Choroid plexus epithelial cell (primary cell): ENCODE results near the gene ANXA3.

ENCODE experiments used
- DNase-seq: peaks from one replicate; pipeline ENCODE4 v3.0.0-alpha.2; 2010; ENCODE audit warnings: low read depth
- H3K4me3 ChIP-seq: 2 replicates; pipeline ENCODE4 v1.5.1; 2011; ENCODE audit warnings: low read depth, mild to moderate bottlenecking, control low read depth, low read length, moderate library complexity
- TF ChIP-seq, protein P1 (sequence below): conservative IDR thresholded peaks from 2 replicates; pipeline ENCODE4 v1.5.1; 2011; ENCODE audit warnings: low read depth, mild to moderate bottlenecking, control low read depth, inconsistent platforms, low read length, moderate library complexity

The ANXA3 gene

DNA sequence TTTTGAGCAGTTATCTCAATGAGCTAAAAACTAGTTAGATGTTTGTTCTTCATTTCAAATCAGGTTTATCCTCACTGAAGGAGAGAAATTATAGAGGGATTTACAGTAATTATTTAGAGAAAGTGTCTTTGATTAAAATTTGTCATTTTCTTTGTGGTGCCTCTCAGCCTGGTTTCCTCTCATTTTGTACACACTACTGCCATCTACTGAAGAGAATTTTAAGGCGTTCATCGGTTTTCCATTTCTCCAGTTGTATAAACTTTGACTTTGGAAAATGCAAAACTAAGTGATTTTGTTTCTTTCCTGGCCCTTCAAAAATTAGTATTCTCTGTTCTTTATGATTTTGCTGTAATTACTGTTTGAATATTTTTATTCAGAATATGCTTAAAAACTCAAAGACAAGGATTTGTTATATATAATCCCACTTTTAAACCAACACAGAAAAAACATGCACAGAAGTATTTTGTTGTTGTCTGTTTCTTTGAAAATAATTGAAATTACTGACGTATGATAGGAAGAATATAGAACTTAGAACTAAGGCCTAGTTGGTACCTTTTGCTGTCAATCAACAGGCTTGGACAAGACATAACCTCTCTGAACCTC is 34.4 kb upstream of the ANXA3 start:
- TF ChIP-seq, protein P1, sequence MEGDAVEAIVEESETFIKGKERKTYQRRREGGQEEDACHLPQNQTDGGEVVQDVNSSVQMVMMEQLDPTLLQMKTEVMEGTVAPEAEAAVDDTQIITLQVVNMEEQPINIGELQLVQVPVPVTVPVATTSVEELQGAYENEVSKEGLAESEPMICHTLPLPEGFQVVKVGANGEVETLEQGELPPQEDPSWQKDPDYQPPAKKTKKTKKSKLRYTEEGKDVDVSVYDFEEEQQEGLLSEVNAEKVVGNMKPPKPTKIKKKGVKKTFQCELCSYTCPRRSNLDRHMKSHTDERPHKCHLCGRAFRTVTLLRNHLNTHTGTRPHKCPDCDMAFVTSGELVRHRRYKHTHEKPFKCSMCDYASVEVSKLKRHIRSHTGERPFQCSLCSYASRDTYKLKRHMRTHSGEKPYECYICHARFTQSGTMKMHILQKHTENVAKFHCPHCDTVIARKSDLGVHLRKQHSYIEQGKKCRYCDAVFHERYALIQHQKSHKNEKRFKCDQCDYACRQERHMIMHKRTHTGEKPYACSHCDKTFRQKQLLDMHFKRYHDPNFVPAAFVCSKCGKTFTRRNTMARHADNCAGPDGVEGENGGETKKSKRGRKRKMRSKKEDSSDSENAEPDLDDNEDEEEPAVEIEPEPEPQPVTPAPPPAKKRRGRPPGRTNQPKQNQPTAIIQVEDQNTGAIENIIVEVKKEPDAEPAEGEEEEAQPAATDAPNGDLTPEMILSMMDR = peak; percentile 74
- peak; percentile 67 for DNase-seq

DNA sequence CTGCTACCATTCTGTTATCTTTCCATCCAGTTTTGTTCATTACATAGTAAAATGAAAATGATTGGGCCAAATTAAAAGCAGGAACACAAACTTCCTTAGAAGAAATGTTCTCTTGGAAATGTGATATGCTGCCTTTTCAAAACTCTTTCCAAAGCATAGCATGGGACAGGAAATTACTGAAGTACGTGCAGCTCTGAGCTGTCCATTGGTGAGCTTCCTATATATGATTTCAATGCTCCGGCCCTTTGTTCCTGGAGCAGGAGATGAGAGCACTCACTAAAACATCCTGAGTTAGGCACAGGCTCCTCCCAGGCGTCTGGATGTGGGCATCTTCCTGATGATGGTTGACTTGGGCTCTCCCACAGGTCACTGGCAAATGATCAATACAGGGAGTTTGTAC is 33.0 kb upstream of the ANXA3 start:
- TF ChIP-seq, protein P1 = no peak
- DNase-seq = peak; percentile 45
- no peak overlapping the region for H3K4me3 ChIP-seq

More for the DNA sequence above, 34.4 kb upstream of the ANXA3 start:
- H3K4me3 ChIP-seq = no peak overlapping the region

DNA sequence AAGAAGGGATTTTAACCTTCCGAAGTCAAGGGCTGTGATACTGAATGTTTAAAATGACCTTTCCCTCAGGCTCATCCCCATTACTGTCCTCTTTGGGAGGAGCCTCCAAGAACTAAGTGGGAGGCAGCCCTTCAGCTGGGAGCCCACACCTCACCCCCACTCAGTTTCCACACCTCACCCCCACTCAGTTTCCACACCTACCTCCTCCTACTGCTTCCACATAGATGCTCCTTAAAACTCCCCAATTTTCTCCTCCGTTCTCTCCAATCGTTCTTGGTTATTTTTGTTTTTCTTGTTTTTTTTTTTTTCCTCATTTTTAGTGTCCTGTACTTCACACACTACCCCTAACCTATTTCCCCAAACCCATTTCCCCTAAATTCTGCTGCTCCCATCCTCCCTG is 31.6 kb upstream of the ANXA3 start:
- TF ChIP-seq, protein P1 = no peak
- DNase-seq = no peak
- H3K4me3 ChIP-seq = no peak overlapping the region

DNA sequence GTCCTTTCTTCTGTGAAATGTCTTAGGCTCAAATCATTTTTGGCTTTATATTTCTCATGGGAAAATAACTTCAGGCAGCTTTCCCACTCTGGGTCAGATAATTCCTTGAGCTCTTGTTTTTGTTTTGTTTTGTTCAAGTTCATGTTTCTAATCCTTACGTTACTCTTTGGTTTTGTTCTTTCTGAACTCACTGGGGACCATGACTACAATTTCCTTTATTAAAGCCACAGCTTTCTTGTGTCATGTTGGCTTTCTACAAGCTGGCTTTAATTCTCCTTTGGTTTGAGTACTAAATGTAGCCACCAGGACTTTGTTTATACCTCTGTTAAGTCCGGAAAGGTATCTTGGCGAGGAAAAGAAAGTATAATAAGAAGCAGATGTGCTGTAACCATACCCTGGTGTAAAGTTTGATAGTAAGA is 30.8 kb upstream of the ANXA3 start:
- TF ChIP-seq, protein P1 = no peak
- peak; percentile 46 for DNase-seq

DNA sequence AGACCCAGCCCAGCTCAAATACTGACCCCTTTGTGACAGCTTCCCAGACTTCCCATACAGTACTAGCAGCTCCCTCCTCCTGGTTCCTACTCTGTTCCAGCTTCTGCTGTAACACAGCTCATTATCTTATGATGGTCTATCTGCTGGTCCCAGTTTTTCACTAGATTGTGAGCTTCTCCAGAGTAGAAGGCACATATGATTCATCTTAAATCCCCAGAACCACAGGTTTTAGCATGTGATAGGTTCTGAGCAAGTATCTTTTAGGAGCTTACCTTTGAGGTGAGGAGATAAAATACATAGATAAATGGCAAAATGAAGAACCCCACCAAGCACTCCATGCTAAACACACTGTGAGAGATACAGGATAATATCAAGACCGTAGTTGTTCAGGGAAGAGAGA is 27.6 kb upstream of the ANXA3 start:
- H3K4me3 ChIP-seq = no peak overlapping the region
- DNase-seq = no peak
- TF ChIP-seq, protein P1 = no peak

More for the DNA sequence above, 30.8 kb upstream of the ANXA3 start:
- no peak overlapping the region for H3K4me3 ChIP-seq

DNA sequence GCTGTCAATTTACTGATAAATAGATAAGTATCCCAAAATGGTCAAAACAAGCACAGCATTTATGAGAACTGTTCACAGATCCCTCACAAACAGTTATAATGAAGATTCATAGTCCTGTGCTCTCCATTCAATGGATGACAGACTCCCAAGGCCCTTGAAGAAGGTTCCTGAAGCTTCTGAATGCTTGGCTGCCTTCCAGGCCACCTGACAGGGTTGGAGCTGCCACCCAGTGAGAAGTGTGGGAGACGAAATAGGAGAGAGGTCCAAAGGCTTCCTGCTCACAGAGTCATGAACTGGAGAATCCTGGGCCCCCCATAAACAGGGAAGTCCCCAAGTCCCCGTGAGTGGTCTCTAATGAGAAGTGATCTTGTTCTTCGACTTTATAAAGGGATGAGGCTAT is 26.0 kb upstream of the ANXA3 start:
- no peak overlapping the region for H3K4me3 ChIP-seq
- no peak for DNase-seq
- TF ChIP-seq, protein P1 = no peak

DNA sequence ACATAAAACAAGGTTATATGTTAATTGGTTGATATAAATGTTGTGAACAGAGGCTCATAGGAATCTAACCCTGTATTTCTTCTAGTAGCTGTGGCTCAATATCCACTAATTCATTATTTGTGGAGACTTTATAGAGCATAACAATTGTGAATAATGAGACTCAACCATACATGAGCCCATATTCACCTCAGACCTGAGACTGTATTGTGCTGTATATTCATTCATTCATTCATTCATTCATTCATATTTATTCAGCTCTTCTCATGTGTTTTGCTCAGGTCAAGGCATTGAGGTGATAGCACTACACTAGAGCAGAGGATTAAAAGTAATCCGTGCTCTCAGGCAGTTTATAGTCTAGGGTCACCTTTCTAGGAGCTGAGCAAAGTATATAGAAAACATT is 24.5 kb upstream of the ANXA3 start:
- no peak for DNase-seq
- TF ChIP-seq, protein P1 = no peak
- H3K4me3 ChIP-seq = no peak overlapping the region
